ENCODE data around the gene TAF9.
A peak's percentile ranks its signal among the peaks of the same experiment; 100 is the strongest.

The TAF9 gene

GRCh38 chr5:69364850-69365249 lies 4.5 kb downstream of the TAF9 start:
- no peak for TF ChIP-seq CTCF (IDR thresholded peaks at IDR 0.05; ENCODE audit: insufficient read depth, low read depth, low read length, missing control alignments)
- DNase-seq (ENCODE audit: low read depth): no peak

DNA sequence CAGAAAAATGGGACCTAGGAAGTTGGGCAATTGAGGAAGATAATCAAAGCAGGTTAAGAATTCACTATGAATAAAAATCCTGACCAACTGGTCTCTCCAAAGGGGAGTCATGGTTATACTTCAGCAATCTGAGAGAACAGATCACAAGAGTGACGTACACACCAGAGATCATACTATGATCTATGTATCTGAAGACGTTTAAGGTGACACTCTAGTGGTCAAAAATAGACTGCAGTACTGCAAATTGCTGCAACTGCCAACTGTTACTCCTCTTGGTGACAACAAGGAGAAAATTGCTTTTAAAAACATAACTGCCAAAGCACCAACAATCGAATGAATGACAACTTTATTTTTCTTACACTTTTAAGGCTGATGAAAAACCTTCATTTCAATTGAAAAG lies 4.9 kb downstream of the TAF9 start:
- peak; percentile 24 for DNase-seq (ENCODE audit: low read depth)
- peak; percentile 42 for TF ChIP-seq CTCF (IDR thresholded peaks at IDR 0.05; ENCODE audit: insufficient read depth, low read depth, low read length, missing control alignments)
- H3K4me3 ChIP-seq (ENCODE audit: low read length): no peak overlapping the region

More at GRCh38 chr5:69364850-69365249, 4.5 kb downstream of the TAF9 start:
- H3K4me3 ChIP-seq (ENCODE audit: low read length): no peak overlapping the region

GRCh38 chr5:69360442-69360841 lies 8.9 kb downstream of the TAF9 start:
- DNase-seq (ENCODE audit: low read depth): no peak
- H3K4me3 ChIP-seq (ENCODE audit: low read length): no peak overlapping the region
- no peak for TF ChIP-seq CTCF (IDR thresholded peaks at IDR 0.05; ENCODE audit: insufficient read depth, low read depth, low read length, missing control alignments)

DNA sequence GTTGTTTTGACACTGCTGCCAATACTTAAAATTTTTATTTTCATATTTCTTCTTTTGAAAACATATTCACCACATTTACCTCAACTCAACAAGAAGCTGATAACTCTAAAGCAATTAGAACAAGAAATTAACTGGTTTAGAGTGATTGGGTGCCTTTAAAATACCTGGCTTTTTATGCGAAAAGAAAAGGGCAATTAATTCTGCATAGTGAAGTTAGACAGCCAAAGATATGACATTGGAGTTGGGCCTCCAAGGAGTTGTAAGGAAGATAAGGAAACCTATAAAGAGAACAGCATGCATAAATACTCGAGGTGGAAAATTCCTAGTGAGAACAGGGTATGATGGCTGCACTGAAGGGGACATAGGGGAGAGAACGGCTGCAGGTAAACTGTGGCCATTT lies 9.6 kb downstream of the TAF9 start:
- DNase-seq (ENCODE audit: low read depth): no peak
- H3K4me3 ChIP-seq (ENCODE audit: low read length): no peak overlapping the region
- no peak for TF ChIP-seq CTCF (IDR thresholded peaks at IDR 0.05; ENCODE audit: insufficient read depth, low read depth, low read length, missing control alignments)

DNA sequence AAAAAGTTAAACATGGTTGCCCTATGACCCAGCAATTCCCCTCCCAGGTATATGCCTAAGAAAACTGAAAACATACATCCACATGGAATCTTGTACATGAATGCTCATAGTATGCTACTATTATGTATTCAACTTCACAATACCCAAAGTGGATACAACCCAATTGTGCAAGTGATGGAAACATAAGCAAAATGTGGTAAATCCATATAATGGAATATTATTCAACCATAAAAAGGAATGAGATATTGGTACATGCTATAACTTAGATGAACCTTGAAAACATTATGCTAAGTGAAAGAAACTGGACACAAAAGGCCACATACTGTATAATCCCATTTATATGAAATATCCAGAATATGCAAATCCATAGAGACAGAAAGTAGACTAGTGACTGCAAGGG lies 18.7 kb downstream of the TAF9 start:
- DNase-seq (ENCODE audit: low read depth): no peak
- H3K4me3 ChIP-seq (ENCODE audit: low read length): no peak overlapping the region
- TF ChIP-seq CTCF (IDR thresholded peaks at IDR 0.05; ENCODE audit: insufficient read depth, low read depth, low read length, missing control alignments): no peak

- no peak overlapping the region for H3K4me3 ChIP-seq (ENCODE audit: low read length)
- no peak for TF ChIP-seq CTCF (IDR thresholded peaks at IDR 0.05; ENCODE audit: insufficient read depth, low read depth, low read length, missing control alignments)
- no peak for DNase-seq (ENCODE audit: low read depth)
Observed at GRCh38 chr5:69343083-69343482, 26.2 kb downstream of the TAF9 start.

GRCh38 chr5:69341520-69342161 lies 27.7 kb downstream of the TAF9 start:
- no peak for TF ChIP-seq CTCF (IDR thresholded peaks at IDR 0.05; ENCODE audit: insufficient read depth, low read depth, low read length, missing control alignments)
- H3K4me3 ChIP-seq (ENCODE audit: low read length): no peak overlapping the region
- peak; percentile 75 for DNase-seq (ENCODE audit: low read depth)

All from epithelial cell of esophagus (primary cell).